Amniotic stem cell (primary cell): Measurements from ENCODE around the gene WNT9A.

Experiments
- DNase-seq: peaks from one replicate; lab custom pipeline; 2025; lab: John Stamatoyannopoulos, UW

The WNT9A gene

GRCh38 chr1:227954163-227954850, 6.6 kb upstream of the WNT9A start:
- DNase-seq, result no peak

GRCh38 chr1:227953022-227953412, 5.3 kb upstream of the WNT9A start:
- no peak for DNase-seq

- no peak for DNase-seq
These were observed 4.8 kb upstream of the WNT9A start for GRCh38 chr1:227952374-227953021.

GRCh38 chr1:227951624-227952373, 4.1 kb upstream of the WNT9A start:
- no peak for DNase-seq

- DNase-seq, result no peak
These were observed 3.1 kb upstream of the WNT9A start for GRCh38 chr1:227950735-227951346.

GRCh38 chr1:227949954-227950734, 2.4 kb upstream of the WNT9A start:
- no peak for DNase-seq

GRCh38 chr1:227949341-227949921, 1.7 kb upstream of the WNT9A start:
- DNase-seq, result no peak

GRCh38 chr1:227948493-227949260, 945 bp upstream of the WNT9A start:
- no peak for DNase-seq

- no peak for DNase-seq
These were observed 401 bp downstream of the WNT9A start for GRCh38 chr1:227947386-227947675.

- DNase-seq, result peak; percentile 49
These were observed 927 bp downstream of the WNT9A start for GRCh38 chr1:227946624-227947385.

- DNase-seq, result peak; percentile 33
These were observed 1.7 kb downstream of the WNT9A start for GRCh38 chr1:227945891-227946623.

- DNase-seq, result no peak
These were observed 2.5 kb downstream of the WNT9A start for GRCh38 chr1:227944931-227945890.

- no peak for DNase-seq
These were observed 3.4 kb downstream of the WNT9A start for GRCh38 chr1:227944090-227944930.

GRCh38 chr1:227943381-227944089, 4.2 kb downstream of the WNT9A start:
- DNase-seq, result no peak

- no peak for DNase-seq
These were observed 4.9 kb downstream of the WNT9A start for GRCh38 chr1:227942716-227943261.

GRCh38 chr1:227942021-227942715, 5.6 kb downstream of the WNT9A start:
- no peak for DNase-seq
